GM18951 (cell line): ENCODE data around the gene COL25A1.

ENCODE experiments used
- POLR2A ChIP-seq: IDR thresholded peaks from 4 replicates; pipeline ENCODE4 v1.6.1; 2011; ENCODE audit warnings: mild to moderate bottlenecking; ENCODE audit not compliant: insufficient read length, insufficient read depth; ENCODE audit errors: extremely low read depth
- in situ Hi-C: fragments of 300-500 bp; cut with MboI; formaldehyde crosslinking; loops from one replicate; pipeline ENCODE4 v1.12.0; 2022; ENCODE audit warnings: low sequenced_read_pairs, mixed read lengths, inconsistent platforms; ENCODE audit not compliant: unreplicated experiment

Gene COL25A1

DNA sequence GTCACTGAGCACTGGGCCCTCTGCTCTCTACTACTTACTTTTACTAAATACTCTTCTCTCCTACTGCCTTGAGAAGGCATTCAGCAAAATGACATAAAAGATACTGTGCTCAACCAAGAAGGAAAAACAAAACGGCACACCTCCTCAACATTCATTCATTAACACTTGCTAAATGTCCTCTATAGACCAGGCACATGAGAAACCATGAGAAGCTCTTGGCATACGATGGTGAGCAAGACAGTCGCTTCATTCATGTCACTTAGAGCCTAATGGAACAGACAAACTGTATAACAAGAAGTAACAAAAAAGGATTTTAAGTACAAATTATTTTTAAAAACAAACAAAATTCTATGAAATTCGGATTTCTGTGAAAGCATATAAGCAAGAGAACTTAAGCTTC is 38.7 kb downstream of the COL25A1 start:
- in situ Hi-C loops = no loop called here
- TF ChIP-seq POLR2A = no peak

GRCh38 chr4:109256818-109257217 is 45.6 kb downstream of the COL25A1 start:
- in situ Hi-C loops = no loop called here
- TF ChIP-seq POLR2A = no peak

DNA sequence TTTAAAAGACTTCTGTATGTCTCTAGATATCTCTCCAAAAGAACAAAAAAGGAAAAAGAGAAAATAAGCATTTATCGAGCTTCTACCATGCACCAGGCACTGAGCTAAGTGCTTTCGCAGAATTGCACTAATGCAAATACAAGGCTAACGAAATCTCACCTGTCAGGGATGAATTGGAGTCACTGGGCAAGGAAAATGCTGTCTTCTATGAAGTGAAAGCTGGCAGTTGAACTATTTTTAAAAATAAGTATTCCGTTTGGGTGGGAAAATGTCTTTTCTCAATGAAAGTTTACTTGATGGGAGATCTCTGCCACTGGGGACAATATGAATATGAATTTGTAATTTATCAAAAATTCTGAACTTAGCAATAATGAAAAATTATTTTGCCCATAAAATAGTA is 47.6 kb downstream of the COL25A1 start:
- in situ Hi-C loops = no loop called here

DNA sequence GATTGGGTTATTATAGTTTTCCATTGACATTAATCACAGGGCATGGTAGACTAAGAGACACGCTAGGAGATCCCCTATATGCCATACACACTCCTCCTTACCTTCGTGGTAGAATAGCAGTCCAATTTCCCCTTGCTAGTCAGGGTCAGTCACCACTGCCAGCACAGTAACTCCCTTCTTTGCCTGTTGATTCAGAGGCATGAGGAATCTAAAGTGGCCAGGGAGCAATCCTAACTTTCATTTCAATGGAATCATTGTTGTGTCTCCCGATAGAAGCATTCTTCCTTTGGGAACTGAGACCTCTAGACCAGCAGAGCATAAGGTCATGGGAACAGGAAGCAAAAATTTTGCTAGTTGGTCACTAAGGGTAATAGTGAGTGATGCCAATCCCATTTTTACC is 51.1 kb downstream of the COL25A1 start:
- no peak for TF ChIP-seq POLR2A
- in situ Hi-C loops = no loop called here

More for the DNA sequence above, 47.6 kb downstream of the COL25A1 start:
- no peak for TF ChIP-seq POLR2A

DNA sequence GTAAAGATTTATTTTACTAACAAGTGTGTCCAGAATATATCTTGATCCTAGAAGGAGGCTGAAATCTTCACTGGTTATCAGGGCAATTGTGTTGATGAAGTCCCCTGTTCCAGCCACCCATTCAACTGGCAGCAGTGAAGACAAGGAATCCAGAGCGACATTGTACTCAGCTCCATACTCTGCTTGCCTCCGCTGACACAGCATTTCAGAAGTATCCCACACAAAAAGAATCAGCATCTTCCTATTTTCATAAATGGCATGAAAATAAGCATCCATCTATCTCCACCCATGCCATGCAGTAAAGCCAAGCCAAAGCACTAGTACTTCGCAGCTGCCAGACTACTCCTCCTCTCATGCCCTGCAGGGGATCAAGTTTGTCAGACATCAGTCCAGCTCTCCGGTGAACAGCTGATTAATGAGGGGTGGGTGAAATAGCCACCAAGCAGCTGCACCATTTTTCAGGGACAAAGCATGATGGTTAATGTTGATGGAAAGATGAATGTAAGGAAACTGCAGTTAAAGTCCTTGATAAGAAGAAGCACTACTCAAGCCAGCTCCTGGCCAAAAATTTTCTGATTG is 54.0 kb downstream of the COL25A1 start:
- in situ Hi-C loops = no loop called here
- TF ChIP-seq POLR2A = no peak

GRCh38 chr4:109243871-109244270 is 58.6 kb downstream of the COL25A1 start:
- in situ Hi-C loops = no loop called here
- TF ChIP-seq POLR2A = no peak

DNA sequence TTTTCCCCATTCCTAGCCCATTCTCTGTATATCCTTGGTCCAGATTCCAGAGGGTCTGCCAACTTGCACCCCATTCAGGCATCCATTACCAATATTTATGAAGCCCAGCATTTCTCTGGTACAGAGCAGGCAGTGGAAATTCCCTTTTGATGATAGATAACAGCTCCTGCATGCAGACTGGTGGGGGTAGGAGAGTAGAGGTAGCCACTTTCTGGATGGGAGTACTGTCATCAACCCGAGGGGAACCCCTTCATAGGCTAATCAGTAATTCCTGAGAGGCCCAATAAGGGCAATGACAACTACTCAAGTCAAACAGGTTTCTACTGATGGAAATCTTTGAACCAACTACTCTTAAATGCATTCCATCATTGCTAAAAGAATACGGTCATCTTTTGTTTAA is 63.7 kb downstream of the COL25A1 start:
- in situ Hi-C loops = no loop called here
- no peak for TF ChIP-seq POLR2A

GRCh38 chr4:109235683-109236082 is 66.8 kb downstream of the COL25A1 start:
- in situ Hi-C loops = no loop called here
- TF ChIP-seq POLR2A = no peak

- in situ Hi-C loops = no loop called here
Observed at GRCh38 chr4:109234596-109234995, 67.9 kb downstream of the COL25A1 start.

DNA sequence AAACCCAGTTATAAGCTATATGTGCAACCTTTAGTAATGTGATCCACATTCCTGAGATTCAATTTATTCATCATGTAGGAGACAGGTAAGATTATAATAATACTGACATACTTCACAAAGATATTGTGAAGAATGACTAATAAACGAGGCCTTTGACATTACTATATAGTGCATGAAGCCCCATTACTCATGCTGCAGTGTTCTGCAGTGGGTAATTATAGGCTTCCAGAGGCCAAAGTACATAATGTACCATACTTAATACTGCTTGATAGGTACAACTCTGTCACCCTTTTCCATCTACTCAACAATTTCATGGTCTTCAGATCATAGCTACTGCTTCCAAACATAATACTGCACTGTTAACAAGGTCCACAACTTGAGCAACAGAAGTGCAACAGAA is 68.9 kb downstream of the COL25A1 start:
- TF ChIP-seq POLR2A = no peak
- in situ Hi-C loops = no loop called here

More at GRCh38 chr4:109234596-109234995, 67.9 kb downstream of the COL25A1 start:
- TF ChIP-seq POLR2A = no peak

DNA sequence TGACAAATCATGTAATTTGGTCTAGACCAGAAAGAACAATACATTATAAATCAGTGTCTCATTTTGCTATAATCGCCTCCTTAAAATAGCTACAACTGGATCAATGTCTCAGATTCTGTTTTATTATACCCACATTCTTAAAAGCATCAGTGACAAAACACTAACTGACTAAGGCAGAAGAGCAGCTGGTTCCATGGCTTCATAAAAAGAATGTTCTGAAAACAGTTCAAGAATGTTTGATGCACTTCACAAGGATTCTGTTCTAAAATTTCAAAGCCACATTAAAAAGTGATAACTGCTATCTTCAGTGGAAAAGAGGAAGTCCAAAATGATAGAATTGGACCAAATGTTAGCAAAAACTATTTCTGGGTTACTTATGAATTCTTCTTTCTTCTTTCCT is 69.8 kb downstream of the COL25A1 start:
- in situ Hi-C loops = no loop called here
- TF ChIP-seq POLR2A = no peak

DNA sequence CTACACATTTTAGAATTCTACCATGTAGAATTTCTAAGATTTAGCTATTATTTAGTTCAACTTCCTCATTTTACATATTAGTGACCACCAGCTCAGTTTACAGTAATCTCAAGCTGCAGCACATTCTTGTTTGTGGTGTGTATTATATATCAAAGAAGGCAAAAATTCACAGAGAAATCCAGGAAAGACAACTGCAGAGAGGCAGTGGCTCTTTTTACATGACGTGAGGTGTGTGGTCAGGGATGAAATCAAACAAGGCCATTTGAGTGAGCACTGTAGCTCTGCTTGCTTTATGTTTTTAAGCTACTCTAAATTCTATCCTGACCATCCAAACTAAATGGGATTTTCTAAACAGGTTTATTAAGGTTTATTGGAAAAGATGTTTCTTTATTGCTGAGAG is 71.1 kb downstream of the COL25A1 start:
- no peak for TF ChIP-seq POLR2A
- in situ Hi-C loops = no loop called here

DNA sequence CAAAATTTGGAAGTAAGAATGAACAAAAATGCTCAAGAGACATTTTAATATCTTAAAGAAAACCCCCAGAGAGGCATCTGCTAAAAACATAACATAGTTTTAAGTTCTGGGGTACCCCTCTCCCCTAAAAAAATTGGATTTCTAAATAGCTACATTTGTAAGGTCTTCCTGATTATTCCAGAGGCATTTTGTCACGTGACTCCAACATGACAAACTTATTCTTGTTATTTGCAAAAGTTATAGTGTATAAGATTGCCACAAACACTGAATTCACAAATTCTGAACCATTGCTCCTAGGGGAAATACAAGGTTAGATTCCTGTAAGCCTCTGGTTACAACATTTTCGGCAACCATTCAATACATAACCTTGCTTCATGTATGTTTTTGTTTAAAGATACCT is 73.4 kb downstream of the COL25A1 start:
- TF ChIP-seq POLR2A = no peak
- in situ Hi-C loops = no loop called here

DNA sequence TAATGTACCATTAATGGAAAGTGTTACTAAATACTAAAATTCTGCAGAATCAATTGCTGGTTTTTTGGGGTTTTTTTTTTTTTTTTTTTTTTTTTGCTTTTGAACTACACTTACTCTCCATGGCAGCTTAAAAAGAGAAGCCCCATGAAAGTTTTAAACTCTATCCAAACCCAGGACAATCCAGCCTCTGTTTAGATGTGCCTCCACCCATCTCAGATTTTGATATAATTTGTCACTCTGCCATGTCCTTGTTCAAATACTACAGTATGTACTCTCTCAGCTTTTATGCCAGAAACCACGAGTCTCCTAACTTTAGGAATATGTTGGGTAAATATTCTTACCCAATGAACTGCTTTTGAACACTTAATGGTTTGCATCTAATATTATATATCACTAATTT is 84.2 kb downstream of the COL25A1 start:
- in situ Hi-C loops = no loop called here
- no peak for TF ChIP-seq POLR2A
